ENCODE results near the gene NPIPA3. TPM values are rescaled to one million over a fixed set of nuclear protein-coding genes. Genes with fewer than 3 reads are reported as not detected.
"Not testable (repeated sequence)": the region's sequence is repeated elsewhere in the genome, so short reads cannot be mapped to it uniquely, and the experiment has no call there.

Gene NPIPA3
- total RNA-seq, 2 donors from 2014 or later, result 1.5 TPM; not detected in 1

DNA sequence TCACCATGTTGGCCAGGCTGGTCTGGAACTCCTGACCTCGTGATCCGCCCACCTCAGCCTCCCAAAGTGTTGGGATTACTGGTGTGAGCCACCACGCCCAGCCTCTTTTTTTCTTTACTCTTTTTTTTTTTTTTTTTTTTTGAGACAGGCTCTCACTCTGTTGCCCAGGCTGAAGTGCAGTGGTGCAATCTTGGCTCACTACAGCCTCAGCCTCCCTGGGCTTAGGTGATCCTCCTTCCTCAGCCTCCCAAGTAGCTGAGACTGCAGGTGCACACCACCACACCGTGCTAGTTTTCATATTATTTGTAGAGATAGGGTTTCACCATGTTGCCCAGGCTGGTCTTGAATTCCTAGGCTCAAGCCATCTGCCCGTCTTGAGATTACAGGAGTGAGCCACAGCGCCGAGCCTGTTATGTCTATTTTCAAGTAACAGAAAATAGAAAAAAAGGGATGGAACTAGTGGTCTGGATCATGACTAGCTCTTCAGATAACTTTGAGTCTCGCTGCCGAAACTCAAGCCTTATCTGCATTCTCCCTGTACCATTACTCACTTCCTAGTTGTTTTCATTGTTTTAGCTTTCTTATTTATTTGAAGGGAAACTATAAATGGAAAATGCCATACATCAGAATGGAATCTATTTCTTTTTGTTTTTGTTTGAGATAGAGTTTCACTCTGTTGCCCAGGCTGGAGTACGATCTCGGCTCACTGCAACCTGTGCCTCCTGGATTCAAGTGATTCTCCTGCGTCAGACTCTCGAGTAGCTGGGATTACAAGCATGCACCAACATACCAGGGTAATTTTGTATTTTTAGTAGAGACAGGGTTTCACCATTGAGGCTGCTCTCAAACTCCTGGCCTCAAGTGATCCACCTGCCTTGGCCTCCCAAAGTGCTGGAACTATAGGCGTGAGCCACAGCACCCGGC lies 17.1 kb upstream of the NPIPA3 start:
- not testable (repeated sequence) for DNase-seq (ENCODE audit: low spot score); H3K9me3 Mint-ChIP-seq; H3K27me3 Mint-ChIP-seq; ATAC-seq; H3K36me3 Mint-ChIP-seq; H3K4me1 Mint-ChIP-seq (ENCODE audit: low read depth in 2 of 2); H3K4me3 Mint-ChIP-seq; H3K27ac Mint-ChIP-seq

DNA sequence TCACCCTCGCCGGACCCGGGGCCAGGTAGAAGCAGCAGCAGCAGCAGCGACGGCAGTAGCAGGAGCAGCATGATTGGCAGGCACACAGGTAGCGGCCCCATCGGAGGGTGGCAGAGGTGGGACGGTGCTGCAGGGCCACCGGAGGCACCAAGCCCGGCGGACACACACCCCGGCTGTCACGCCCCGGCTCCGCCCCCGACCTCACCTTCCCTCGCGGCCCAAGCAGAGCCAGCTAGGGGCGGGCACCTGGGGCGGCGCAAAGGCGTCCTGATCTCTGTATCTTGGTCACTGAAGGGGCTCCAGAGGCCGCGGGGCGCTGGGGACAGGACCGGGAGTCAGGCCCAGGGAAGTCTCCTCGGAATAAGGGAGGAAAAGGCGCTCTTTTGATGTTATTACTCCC lies 9.1 kb upstream of the NPIPA3 start, which contains the start of gene PLA2G10:
PLA2G10 (minus strand) TSS at position 180 of the 400 bp plus-strand sequence; CDS start at position 101, 79 bp downstream.
- H3K27me3 Mint-ChIP-seq; DNase-seq (ENCODE audit: low spot score); H3K4me1 Mint-ChIP-seq (ENCODE audit: low read depth in 2 of 2); ATAC-seq; H3K27ac Mint-ChIP-seq; H3K4me3 Mint-ChIP-seq; H3K9me3 Mint-ChIP-seq; H3K36me3 Mint-ChIP-seq: not testable (repeated sequence)

DNA sequence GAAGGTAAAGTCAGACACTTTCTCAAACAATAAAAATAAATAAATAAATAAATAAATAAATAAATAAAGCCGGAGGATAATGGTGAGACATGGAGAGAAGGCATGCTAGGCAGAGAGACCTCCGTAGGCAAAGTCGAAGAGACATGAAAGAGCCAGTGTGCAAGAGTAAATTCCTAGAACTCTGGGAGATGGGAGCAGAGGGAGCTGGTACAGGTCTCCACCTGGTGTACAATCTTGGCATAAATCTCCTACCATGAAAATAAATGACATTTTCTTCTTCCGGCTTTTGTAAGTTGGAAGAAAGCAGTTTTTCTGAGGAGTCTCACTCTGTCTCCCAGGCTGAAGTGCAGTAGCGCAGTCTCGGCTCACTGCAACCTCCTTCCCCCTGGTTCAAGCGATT lies 1.4 kb upstream of the NPIPA3 start:
- not testable (repeated sequence) for H3K9me3 Mint-ChIP-seq; DNase-seq (ENCODE audit: low spot score); H3K27me3 Mint-ChIP-seq; H3K27ac Mint-ChIP-seq; H3K4me1 Mint-ChIP-seq (ENCODE audit: low read depth in 2 of 2); H3K4me3 Mint-ChIP-seq; H3K36me3 Mint-ChIP-seq; ATAC-seq

DNA sequence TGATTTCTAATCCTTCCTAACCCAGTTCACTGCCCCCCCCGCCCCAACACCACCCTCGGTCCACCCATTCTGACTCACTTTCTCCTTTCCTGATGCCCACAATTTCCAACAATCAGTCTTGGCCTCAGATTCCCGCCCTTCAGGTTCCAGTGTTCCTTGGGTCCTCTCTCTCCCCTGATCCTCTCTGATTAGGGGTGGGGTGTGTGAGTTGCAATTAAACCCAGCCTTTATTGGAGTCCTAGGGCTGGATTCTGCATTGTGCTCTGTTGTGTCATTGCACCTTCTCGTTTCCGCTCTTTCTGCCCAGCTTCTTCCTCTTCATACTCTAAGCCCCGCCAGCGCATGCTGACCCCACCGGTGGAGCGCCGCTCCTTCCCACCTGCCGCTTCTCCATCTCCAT lies 539 bp upstream of the NPIPA3 start:
- peak in 1 of 2 donors; percentile 1 for ATAC-seq
- H3K36me3 Mint-ChIP-seq; DNase-seq (ENCODE audit: low spot score); H3K27me3 Mint-ChIP-seq; H3K27ac Mint-ChIP-seq; H3K9me3 Mint-ChIP-seq; H3K4me1 Mint-ChIP-seq (ENCODE audit: low read depth in 2 of 2); H3K4me3 Mint-ChIP-seq: not testable (repeated sequence)

GRCh38 chr16:14733233-14733632 lies 30.0 kb downstream of the NPIPA3 start:
- not testable (repeated sequence) for DNase-seq (ENCODE audit: low spot score); H3K27ac Mint-ChIP-seq; ATAC-seq; H3K4me3 Mint-ChIP-seq; H3K4me1 Mint-ChIP-seq (ENCODE audit: low read depth in 2 of 2); H3K27me3 Mint-ChIP-seq; H3K9me3 Mint-ChIP-seq; H3K36me3 Mint-ChIP-seq

GRCh38 chr16:14740832-14741385 lies 37.7 kb downstream of the NPIPA3 start:
- not testable (repeated sequence) for H3K27ac Mint-ChIP-seq; H3K36me3 Mint-ChIP-seq; H3K4me3 Mint-ChIP-seq; H3K4me1 Mint-ChIP-seq (ENCODE audit: low read depth in 2 of 2); DNase-seq (ENCODE audit: low spot score); H3K9me3 Mint-ChIP-seq; ATAC-seq; H3K27me3 Mint-ChIP-seq

DNA sequence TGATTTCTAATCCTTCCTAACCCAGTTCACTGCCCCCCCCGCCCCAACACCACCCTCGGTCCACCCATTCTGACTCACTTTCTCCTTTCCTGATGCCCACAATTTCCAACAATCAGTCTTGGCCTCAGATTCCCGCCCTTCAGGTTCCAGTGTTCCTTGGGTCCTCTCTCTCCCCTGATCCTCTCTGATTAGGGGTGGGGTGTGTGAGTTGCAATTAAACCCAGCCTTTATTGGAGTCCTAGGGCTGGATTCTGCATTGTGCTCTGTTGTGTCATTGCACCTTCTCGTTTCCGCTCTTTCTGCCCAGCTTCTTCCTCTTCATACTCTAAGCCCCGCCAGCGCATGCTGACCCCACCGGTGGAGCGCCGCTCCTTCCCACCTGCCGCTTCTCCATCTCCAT lies 38.6 kb downstream of the NPIPA3 start:
- not testable (repeated sequence) for H3K36me3 Mint-ChIP-seq; H3K27me3 Mint-ChIP-seq; H3K4me1 Mint-ChIP-seq (ENCODE audit: low read depth in 2 of 2); H3K27ac Mint-ChIP-seq; H3K4me3 Mint-ChIP-seq; ATAC-seq; H3K9me3 Mint-ChIP-seq; DNase-seq (ENCODE audit: low spot score)

DNA sequence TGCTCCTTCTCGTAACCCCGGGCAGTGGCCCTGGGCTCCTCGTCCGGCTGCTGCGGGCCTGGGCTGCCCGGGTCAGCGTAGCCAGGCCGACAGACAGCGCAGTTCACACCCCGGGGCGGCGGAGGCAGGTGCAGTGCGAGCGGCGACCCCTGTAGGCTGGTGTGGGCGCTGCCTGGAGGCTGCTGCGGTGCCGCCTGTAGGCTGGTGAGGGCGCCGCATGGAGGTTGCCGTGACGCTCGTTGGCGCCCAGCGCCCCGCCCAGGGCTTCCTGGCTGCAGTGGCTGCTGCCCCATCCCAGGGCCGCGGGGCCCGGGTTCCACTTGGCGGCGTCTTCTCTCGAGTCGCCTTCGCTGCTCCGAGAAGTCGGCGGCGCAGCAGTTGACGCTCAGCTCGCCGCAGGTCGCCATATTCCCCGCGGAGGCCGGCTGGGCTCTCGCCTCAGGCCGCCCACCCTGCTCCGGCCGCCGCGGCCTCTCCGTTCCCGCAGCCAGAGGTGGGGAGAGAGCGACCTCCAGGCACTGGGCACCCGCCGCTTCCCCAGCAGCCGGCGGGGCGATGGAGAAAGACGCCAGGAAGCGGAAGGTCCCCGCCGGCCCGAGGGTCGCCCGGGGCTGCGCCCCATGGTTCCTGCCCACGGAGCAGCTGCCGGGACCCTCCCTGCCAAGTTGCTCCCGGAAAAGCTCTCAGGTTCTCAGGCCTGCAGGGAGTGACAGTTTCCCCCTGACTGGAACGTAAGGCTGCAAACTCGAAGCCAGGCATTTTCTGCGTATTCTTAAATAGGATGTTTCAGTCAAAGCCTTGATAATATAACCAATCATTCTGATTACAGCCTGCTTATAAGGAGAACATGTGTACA lies 39.3 kb downstream of the NPIPA3 start, which contains the start of gene NPIPA2:
NPIPA2 (plus strand) TSS at position 261 of the 856 bp plus-strand sequence. CDS start 5,533 bp downstream, outside the sequence.
- ATAC-seq, result peak; percentile 100
- not testable (repeated sequence) for DNase-seq (ENCODE audit: low spot score); H3K4me3 Mint-ChIP-seq; H3K27ac Mint-ChIP-seq; H3K4me1 Mint-ChIP-seq (ENCODE audit: low read depth in 2 of 2); H3K27me3 Mint-ChIP-seq; H3K36me3 Mint-ChIP-seq; H3K9me3 Mint-ChIP-seq

- not testable (repeated sequence) for H3K36me3 Mint-ChIP-seq; H3K9me3 Mint-ChIP-seq; H3K4me3 Mint-ChIP-seq; ATAC-seq; H3K27me3 Mint-ChIP-seq; H3K4me1 Mint-ChIP-seq (ENCODE audit: low read depth in 2 of 2); H3K27ac Mint-ChIP-seq; DNase-seq (ENCODE audit: low spot score)
Measured at GRCh38 chr16:14773654-14774053, 70.4 kb downstream of the NPIPA3 start.

DNA sequence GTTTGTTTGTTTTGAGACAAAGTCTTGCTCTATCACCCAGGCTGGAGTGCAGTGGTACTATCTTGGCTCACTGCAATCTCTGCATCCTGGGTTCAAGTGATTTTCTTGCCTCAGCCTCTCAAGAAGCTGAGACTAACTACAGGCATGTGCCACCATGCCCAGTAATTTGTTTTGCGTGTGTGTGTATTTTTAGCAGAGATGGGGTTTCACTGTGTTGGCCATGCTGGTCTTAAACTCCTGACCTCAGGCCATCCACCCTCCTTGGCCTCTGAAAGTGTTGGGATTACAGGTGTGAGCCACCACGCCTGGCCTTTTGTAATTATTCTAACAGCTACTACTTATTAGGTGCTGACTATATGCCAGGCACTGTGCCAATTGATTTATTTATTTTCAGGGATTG lies 72.4 kb downstream of the NPIPA3 start:
- H3K36me3 Mint-ChIP-seq; H3K9me3 Mint-ChIP-seq; ATAC-seq; H3K27ac Mint-ChIP-seq; H3K27me3 Mint-ChIP-seq; H3K4me1 Mint-ChIP-seq (ENCODE audit: low read depth in 2 of 2); H3K4me3 Mint-ChIP-seq; DNase-seq (ENCODE audit: low spot score): not testable (repeated sequence)

Other genes starting within 250 kb of the NPIPA3 start
- gene PARN, start 73.2 kb upstream of the NPIPA3 start, total RNA-seq, result 10 to 100 TPM; 25.4 to 50.4 TPM
- 10 to 100 TPM; 67.0 to 94.4 TPM for gene BFAR, start 70.5 kb upstream of the NPIPA3 start, total RNA-seq
- not detected for gene PLA2G10, start 9.1 kb upstream of the NPIPA3 start, total RNA-seq
- under 1 TPM in 1 of 2 donors, not detected in 1; 0.95 TPM for gene NPIPA2, start 39.1 kb downstream of the NPIPA3 start, total RNA-seq
- gene NOMO1, start 130.3 kb downstream of the NPIPA3 start, total RNA-seq, result 10 to 100 TPM; 90.2 to 93.8 TPM
- 100 to 1,000 TPM in 1 of 2 donors, 10 to 100 TPM in 1; 63.6 to 156 TPM for gene NPIPA1, start 234.0 kb downstream of the NPIPA3 start, total RNA-seq

All from natural killer cell treated with Interleukin-12 subunit alpha and Interleukin-12 subunit beta and Interleukin-15 and Interleukin-18, amount 100 ng/mL, for 72 hours (primary cell).